ENCODE measurements around the gene INO80E.
"Not testable (repeated sequence)": the region's sequence is repeated elsewhere in the genome, so short reads cannot be mapped to it uniquely, and the experiment has no call there.

Gene INO80E

DNA sequence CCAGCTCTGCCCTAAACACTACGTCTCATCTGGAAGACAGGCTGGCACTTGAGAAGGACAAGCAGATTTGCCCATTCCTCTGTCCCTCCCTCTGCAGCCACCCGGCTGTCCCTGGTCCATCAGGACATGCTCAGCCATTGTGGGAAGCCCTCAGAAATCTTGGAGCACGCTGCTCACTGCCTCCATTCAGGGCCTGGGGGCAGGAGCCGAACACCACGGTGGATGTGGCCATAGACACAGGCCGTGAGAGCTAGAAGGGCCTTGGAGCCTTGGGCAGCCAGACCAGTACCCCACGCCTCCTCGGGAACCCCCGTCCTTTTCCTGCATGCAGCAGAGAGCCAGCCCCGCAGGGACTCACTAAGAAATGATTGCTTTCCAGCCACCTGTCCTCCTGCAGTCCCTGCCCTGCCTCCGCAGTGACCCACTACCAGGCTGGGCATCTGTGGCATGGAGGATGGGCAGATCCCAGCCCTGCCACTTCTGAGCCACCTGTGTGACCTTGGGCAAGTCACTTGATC, 11.4 kb downstream of the INO80E start:
- no peaks in the 10 kb centered on the region for H3K9me3 ChIP-seq
- TF ChIP-seq Cebpa-rat (IDR thresholded peaks at IDR 0.05), result no peak
- peaks cover 84% of the 10 kb centered on the region for H3K4me1 ChIP-seq

DNA sequence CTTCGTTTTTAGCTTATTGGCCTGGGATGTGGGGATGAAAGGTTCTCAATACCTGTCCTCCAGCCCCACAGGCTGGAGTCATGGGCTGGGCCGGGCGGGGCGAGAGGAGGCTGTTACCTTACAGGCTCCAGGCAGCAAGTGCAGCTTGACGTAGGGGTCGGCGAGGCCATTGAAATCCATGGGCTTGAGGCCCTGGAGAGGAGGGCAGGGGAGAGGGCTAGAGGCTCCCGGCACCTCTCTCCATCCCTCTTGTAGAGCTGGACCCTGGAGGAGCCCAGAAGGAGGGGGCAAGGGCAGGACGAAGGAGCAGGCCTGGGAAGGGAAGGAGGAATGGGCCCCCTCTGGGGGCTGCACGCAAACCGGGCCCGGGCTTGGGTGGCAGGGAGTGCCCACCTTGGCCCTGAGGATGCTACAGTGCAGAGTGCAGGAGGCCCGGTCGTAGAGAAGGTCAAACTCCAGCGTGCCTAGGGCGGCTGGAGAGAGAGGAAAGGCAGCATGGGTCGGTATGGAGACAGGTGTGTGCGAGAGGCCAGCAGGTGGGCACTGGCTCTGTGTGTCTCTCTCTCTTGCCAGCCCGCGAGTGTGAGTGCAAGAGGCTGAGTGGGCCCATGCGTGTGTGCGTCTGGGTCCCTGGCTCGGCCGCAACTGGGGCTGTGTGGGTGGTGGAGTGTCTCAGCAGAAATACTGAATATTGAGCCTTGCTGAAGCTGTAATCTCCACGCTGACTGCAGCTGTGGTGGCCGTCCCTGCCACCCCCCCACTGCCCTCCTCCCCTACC, 13.2 kb downstream of the INO80E start:
- peak overlapping the region; percentile 72; the same call in 1 of the 2 replicates for H3K4me3 ChIP-seq
- H3K27me3 ChIP-seq, result no peaks in the 10 kb centered on the region
- no peaks in the 10 kb centered on the region for H3K9me3 ChIP-seq
- H3K27ac ChIP-seq, result no peak overlapping the region
- peak overlapping the region; percentile 77; the same call in 1 of the 2 replicates for H3K9ac ChIP-seq
- H3K4me2 ChIP-seq, result peak overlapping the region; percentile 99
- H3K36me3 ChIP-seq, result peaks cover 28% of the 10 kb centered on the region
- no peaks in the 10 kb centered on the region; the same call in 1 of the 2 replicates for H4K20me1 ChIP-seq
- H3K4me1 ChIP-seq, result peaks cover 74% of the 10 kb centered on the region
- TF ChIP-seq Cebpa-rat (IDR thresholded peaks at IDR 0.05), result no peak

More for the DNA sequence above, 11.4 kb downstream of the INO80E start:
- H3K27ac ChIP-seq, result 0 out of 2 replicates have a peak overlapping the region, but pooled peaks have one; percentile 91
- no peaks in the 10 kb centered on the region for H3K27me3 ChIP-seq
- H4K20me1 ChIP-seq, result peaks cover 2% of the 10 kb centered on the region; the same call in 1 of the 2 replicates
- H3K4me3 ChIP-seq, result no peak overlapping the region
- 0 out of 2 replicates have a peak overlapping the region, but pooled peaks have one; percentile 49 for H3K9ac ChIP-seq
- H3K4me2 ChIP-seq, result no peak overlapping the region
- peaks cover 30% of the 10 kb centered on the region for H3K36me3 ChIP-seq

DNA sequence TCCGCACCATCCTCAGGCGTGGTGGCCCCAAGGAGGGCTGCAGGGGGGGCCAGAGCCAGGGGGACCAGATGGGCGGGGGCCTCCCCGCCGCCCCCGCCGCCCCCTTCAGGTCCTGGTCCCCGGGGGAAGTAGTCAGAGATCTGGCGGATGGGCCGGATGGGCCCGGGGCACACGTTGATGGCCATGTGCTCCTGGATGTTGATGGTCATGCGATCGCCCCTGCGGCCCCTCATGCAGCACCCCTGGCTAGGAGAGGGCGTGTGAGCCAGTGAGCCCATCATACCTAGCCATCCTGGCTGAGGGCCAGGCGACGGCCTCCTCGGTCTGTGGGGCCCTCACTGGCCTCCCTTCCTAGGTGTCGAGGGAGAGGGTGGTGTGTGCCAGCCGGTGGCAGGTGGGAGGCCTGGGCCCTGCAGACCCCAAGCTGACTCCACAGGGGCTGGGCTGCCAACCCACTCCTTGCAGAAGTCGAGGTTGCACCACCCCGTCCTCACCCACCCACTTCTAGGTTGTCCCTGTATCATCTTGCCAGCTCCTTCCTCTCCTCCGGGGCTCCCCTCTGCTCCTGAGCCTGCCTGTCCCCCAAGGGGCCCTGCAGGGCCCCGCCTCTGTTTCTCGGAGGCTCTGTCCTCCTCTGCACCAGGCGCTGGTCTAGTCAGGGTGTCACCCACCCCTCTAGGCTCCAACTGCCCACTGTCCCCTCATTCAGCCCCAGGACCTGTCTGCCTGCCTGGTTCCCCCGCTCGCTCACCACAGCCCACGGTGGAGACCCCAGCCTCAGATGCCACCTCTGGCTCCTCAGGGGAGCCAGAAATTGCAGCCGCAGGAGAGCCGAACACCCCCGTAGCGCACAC, 14.2 kb downstream of the INO80E start:
- H3K4me2 ChIP-seq, result peak overlapping the region; percentile 99

DNA sequence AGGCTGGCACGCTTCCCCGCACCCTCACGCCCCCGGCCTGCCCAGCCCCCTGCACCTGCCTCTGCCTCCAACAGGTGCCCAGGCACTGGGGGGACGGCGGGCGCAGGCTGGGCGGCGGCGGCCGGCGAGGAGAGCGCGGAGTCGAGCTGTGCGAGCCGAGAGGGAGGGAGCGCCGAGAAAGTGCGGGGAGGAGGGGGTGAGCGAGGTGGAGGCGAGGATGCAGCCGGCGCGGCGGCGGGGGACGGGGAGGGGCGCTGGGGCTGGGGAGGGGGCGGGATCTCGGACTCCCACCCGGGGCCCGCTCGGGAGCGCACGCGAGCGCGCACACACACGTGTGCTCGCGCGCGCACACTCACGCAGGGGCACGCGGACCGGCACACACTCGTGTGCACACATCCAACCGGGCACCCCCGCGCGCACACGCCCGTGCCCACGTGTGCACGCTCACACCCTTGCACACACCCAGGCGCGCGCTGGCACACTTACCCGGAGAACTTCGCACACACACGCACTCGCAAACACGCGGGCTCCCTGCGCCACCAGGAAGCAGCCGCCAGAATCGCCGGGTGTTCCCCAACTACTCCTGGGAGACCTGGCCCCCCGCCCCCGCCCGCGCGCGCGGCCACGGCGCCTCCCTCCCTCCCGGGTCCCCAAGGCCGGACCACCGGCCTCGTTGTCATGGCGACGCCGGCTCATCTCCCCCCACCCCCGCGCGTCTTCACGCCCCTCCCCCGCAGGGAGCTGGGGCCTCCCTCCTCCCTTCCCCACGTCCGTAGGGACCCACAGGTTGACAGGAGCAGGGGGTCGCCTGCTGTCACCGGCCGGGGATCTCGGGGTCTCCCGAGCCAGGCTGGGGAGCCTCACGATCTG, 15.0 kb downstream of the INO80E start, which contains the start of gene DOC2A:
TSS of gene DOC2A (minus strand) at position 184 of the 870 bp plus-strand sequence. CDS start 805 bp downstream, outside the sequence.
- Histone ChIP-seq H3K4me2 (peak within 1 kb of the TSS; percentile 99), H4K20me1 (no peaks in the 10 kb centered on the region), H3K27me3 (no peaks in the 10 kb centered on the region), H3K4me1 (peaks cover 57% of the 10 kb centered on the region), H3K27ac (peak within 1 kb of the TSS; percentile 75), H3K4me3 (peak within 1 kb of the TSS; percentile 72), H3K9me3 (no peaks in the 10 kb centered on the region), H3K36me3 (peaks cover 24% of the 10 kb centered on the region), H3K9ac (peak within 1 kb of the TSS; percentile 77)
- TF ChIP-seq Cebpa-rat (IDR thresholded peaks at IDR 0.05), result no peak

More for the DNA sequence above, 14.2 kb downstream of the INO80E start:
- Histone ChIP-seq H3K9ac (peak overlapping the region; percentile 77), H3K9me3 (no peaks in the 10 kb centered on the region), H3K27ac (peak overlapping the region; percentile 75), H4K20me1 (no peaks in the 10 kb centered on the region), H3K36me3 (peaks cover 28% of the 10 kb centered on the region), H3K27me3 (no peaks in the 10 kb centered on the region), H3K4me1 (peaks cover 66% of the 10 kb centered on the region), H3K4me3 (peak overlapping the region; percentile 72)
- no peak for TF ChIP-seq Cebpa-rat (IDR thresholded peaks at IDR 0.05)

DNA sequence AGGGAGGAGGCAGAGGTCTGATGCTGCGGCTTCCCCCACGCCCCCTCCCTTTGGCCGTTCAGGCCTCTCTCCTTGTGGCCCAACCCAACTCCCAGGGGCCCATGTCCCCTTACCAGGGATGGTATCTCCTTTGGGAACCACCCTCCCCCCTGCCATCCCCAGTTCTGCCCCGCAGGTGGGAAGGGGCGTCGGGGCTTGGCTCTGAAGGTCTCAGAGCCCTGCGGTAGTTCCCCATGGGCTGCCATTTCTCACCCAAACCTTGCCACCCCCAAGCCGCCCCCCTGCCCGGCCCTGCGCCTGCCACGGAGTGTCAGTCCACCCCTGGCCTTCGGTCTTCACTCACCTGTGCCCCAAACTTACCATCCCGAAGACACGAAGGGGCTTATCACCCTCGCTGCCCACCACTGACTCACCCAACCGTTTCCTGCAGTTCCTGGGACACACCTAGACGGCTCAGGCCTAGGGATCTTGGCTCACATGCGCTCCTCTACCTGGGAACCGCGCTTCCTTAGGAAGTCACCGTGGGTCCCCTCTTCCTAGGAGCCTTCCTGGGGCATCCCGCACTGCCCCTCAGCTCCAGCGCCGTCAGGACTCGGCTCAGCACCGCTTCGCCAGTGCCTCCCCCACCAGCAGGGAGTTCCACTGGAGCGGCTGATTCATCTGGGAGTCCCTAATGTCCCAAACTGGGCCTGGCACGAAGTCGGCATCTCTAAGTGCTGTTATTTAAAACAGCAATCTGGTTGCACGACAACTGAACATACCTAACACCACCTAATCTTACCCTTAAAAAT, 15.9 kb downstream of the INO80E start:
- no peak overlapping the region for H3K9ac ChIP-seq
- H3K4me3 ChIP-seq, result peak overlapping the region; percentile 72
- H3K4me1 ChIP-seq, result peaks cover 49% of the 10 kb centered on the region
- H4K20me1 ChIP-seq, result no peaks in the 10 kb centered on the region
- H3K4me2 ChIP-seq, result peak overlapping the region; percentile 99
- no peaks in the 10 kb centered on the region for H3K9me3 ChIP-seq
- no peaks in the 10 kb centered on the region for H3K27me3 ChIP-seq
- no peak overlapping the region; the same call in 1 of the 2 replicates for H3K27ac ChIP-seq
- TF ChIP-seq Cebpa-rat (IDR thresholded peaks at IDR 0.05), result no peak
- 0 out of 2 replicates have a peak, but pooled peaks cover 16% of the 10 kb centered on the region for H3K36me3 ChIP-seq

DNA sequence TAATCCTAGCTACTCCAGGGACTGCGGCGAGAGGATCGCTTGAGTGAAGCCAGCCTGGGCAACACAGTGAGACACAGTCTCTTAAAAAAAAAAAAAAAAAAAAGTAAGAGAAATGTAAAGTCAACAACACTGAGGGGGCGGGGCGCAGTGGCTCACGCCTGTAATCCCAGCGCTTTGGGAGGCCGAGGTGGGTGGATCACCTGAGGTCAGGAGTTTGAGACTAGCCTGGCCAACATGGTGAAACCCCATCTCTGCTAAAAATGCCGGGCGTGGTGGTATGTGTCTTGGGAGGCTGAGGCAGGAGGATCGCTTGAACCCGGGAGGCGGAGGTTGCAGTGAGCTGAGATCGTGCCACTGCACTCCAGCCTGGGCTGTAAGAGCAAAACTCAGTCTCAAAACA, 16.6 kb downstream of the INO80E start:
- not testable (repeated sequence) for H3K9ac ChIP-seq, H3K4me2 ChIP-seq, H3K9me3 ChIP-seq, H4K20me1 ChIP-seq, H3K36me3 ChIP-seq, H3K27me3 ChIP-seq, H3K27ac ChIP-seq, H3K4me3 ChIP-seq
- peaks cover 43% of the 10 kb centered on the region for H3K4me1 ChIP-seq

DNA sequence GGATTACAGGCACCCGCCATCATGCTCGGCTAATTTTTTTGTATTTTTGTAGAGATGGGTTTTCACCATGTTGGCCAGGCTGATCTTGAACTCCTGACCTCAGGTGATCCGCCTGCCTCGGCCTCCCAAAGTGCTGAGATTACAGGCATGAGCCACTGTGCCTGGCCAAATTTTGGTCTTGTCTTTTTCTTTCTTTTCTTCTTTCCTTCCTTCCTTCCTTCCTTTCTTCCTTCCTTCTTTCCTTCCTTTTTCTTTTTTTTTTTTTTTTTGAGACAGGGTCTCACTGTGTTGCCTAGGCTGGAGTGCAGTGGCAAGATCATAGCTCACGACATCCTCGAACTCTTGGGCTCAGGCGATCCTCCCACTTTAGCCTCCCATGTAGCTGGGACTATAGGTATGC, 19.4 kb downstream of the INO80E start:
- not testable (repeated sequence) for H3K4me3 ChIP-seq

DNA sequence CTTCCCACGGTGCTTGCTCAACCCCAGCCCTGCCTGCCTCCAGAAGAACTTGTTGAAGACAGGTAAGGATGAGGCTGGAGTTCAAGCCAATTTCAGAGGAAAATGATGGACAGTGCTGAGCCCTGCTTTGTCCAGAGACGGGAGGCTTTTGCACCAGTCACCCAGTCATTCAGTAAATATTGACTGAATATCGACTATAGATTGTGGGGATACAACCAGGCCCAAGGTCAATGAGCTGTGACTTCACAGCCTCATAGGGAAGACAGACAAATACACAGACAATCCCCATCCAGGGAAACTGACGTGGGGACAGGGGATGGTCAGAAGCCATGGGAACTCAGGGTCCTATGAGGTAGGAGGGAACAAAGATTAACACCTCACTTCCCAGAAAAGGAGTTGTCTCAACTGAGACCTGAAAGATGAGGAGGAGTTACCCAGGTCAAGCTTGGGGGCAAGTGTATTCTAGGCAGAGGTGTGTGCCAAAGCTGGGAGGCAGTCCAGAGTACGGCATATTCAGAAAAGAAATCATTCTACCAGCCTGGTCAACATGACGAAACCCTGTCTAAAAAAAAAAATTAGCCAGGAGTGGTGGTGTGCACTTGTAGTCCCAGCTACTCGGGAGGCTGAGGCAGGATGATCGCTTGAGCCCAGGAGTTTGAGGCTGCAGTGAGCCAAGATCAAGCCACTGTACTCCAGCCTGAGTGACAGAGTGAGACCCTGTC, 20.7 kb downstream of the INO80E start:
- H3K4me1 ChIP-seq, result peaks cover 26% of the 10 kb centered on the region

More for the DNA sequence above, 19.4 kb downstream of the INO80E start:
- not testable (repeated sequence) for H3K27me3 ChIP-seq, H4K20me1 ChIP-seq, H3K4me2 ChIP-seq, H3K9ac ChIP-seq, H3K9me3 ChIP-seq, H3K27ac ChIP-seq, H3K36me3 ChIP-seq
- H3K4me1 ChIP-seq, result peaks cover 22% of the 10 kb centered on the region

More for the DNA sequence above, 20.7 kb downstream of the INO80E start:
- Histone ChIP-seq H3K4me2 (no peak overlapping the region), H3K27me3 (no peaks in the 10 kb centered on the region), H3K9ac (no peak overlapping the region), H4K20me1 (no peaks in the 10 kb centered on the region), H3K4me3 (no peak overlapping the region), H3K27ac (no peak overlapping the region), H3K9me3 (no peaks in the 10 kb centered on the region), H3K36me3 (no peaks in the 10 kb centered on the region)
- no peak for TF ChIP-seq Cebpa-rat (IDR thresholded peaks at IDR 0.05)

Measured in BLaER1 (cell line).